GM21526 (cell line): ENCODE data around the gene TMTC1.
"Not testable (repeated sequence)": the region's sequence is repeated elsewhere in the genome, so short reads cannot be mapped to it uniquely, and the experiment has no call there.

ENCODE experiments used
- ATAC-seq: cut with Tn5 transposase; IDR thresholded peaks from one replicate; pipeline ENCODE4 v1.9.1; 2021; ENCODE audit warnings: moderate library complexity; ENCODE audit not compliant: unreplicated experiment, low FRiP score

The TMTC1 gene

DNA sequence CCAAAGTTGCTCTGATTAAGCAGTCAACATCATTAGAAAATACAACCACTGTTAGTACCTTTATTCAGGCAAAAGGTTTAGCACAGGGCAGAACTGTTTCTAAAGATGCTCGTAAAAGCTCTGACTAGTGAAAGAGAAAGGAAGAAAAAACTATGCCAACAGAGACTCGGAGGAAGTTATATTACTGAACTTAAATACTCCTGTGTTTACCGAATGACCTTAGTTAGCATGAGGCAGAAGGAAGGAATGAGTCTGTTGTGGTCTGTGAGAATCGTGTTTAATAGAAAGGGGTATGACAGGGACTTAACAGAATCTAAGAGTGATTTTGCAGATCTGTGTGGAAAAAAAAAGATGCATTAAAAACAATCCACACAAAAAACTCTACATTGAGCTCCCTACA lies 202.1 kb downstream of the TMTC1 start:
- ATAC-seq: no peak

DNA sequence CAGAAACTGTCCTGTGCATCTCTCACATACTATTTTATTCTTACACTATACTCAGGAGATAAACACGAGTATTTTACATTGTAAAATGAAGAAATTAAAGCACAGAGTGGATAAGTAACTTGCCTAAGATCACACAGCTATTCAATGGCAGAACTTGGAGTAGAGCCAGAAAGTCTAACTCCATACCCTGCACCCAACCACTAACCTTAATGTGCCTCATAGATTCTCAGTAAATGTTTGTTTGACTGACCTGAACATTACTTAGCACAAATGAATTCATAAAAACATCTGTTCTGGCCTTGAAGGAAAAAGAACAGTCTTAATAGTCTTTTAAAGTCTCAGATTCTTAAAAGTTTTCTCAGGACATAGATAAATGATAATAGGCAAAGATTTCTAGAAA lies 202.8 kb downstream of the TMTC1 start:
- no peak for ATAC-seq

DNA sequence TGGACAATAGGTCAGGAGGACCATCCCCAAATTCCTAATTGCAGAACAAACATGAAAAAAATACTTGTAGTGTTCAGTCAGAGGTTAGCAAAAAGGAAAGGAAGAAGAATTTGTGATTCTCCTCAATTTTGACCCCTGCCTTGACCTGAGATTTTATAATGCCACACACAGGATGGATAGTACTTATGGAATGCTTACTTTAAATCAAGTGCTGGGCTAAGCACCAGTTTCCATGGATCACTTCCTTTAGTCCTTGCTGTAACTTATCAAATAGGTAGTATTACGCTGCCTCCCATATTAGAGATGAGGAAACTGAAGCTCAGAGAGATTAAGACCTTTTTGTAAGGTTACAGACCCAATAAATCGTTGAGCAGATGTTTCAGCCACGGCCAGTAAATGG lies 205.0 kb downstream of the TMTC1 start:
- ATAC-seq: no peak

DNA sequence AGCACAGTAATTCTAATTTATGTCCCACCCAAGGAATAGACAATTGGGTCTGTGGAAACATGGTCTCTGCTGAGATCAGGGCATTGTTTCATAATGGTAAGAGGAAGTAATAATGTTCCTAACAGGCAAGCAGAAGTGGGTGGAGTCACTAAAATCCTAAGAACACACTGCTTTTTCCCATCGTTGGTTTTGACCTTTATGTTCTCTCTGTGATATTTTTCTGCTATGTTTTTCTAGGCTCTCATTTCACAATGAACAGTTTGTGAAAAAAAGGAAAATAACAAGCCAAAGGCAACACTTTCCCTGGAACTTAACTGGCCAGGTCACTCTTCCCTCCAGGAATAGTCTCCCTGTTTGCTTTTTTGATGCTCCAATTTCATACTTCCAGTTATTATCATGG lies 205.7 kb downstream of the TMTC1 start:
- ATAC-seq: no peak

DNA sequence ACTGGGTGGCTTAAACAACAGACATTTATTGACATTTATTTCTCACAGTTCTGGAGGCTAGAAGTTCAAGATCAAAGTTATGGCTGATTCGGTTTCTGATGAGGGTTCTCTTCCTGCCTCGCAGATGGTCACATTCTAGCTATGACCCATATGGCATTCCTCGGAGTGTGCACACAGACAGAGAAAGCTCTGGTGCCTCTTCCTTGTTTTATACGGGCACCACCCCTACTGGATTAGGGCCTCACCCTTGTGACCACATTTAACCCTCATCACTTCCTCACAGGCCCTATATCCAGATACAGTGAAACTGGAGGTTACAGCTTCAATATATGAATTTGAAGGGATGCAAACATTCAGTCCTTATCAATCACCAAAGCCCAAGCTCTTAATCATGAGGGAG lies 209.2 kb downstream of the TMTC1 start:
- ATAC-seq: no peak

DNA sequence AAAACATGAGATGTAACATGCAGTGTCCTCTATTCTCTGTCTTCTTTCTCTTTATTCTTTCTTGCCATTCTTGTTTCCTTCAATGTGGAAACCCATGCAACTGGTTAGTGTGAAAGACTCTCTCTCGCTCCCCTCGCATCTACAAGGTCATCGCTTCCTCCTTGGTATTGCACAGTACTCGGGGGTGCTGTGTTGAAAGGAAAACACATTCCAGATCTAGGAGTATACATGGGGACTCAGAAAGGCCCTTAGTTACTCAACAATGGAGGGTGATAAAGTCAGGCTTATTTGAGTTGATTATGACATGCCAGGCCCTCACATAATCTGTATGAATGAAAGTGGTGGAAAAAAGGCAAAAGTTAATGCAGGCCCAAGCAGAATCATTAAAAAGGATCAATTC lies 210.8 kb downstream of the TMTC1 start:
- no peak for ATAC-seq

DNA sequence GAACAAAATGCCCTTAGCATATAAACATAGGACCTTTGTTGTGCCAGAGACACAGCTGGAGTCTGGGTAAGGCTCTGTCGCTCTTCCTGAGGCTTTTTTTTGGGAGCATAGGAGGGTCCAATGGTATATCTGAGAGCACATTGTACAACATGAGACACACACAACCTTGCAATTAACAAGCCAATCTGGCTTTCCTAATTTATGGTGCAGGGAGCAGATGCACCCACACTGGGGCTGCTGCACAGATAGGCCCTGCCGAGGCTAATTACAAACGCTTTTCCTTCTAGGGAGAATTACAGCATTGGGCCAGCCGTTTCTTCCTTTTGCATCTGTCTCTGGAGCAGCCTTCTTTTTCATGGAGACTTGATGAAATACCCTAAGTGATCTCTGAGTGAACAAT lies 211.3 kb downstream of the TMTC1 start:
- ATAC-seq: no peak

DNA sequence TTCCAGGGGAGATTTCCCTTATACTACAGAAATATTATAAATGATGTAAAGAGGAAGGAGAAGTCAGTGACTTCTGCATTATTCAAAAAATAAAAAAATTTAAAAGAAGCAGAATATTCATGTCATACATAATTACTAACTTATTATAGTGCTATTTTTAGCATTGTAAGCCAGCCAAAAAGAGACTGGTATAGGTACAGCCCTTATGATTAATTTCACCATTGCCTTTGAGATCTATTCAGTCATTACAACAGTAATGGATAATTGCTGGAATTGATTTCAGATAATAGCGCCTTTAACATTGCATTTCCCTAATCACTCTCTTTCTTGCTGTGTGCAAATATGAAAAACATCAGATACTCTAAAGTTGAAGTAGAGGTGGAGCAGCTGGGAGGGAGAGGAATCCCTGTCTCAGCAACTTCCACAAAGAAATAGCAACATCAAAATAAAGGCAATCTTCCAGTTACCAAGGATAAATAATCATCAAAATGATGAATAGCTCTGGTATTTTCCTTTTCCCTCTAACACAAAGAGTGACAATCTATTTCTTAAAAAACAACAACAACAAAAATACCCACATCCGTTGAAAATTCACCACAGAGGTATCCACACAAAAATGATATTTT lies 214.5 kb downstream of the TMTC1 start:
- no peak for ATAC-seq

DNA sequence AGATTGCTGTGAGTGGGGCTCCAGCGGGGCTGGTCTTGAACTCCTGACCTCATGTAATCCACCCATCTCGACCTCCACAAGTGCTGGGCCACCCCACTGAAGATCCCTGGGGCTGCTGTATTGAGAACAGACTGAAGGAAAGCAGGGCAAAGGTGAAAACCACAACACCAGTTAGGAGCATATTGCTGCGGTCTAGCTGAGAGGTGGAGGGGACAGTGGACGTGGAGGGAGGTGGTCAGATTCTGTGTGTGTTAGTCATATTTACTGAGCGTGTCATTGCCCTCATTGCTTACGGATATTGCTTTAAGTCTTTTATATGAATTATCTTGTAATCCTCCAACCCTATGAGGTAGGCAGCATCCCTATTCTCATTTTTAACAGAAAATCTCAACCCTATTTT lies 217.3 kb downstream of the TMTC1 start:
- ATAC-seq: no peak

DNA sequence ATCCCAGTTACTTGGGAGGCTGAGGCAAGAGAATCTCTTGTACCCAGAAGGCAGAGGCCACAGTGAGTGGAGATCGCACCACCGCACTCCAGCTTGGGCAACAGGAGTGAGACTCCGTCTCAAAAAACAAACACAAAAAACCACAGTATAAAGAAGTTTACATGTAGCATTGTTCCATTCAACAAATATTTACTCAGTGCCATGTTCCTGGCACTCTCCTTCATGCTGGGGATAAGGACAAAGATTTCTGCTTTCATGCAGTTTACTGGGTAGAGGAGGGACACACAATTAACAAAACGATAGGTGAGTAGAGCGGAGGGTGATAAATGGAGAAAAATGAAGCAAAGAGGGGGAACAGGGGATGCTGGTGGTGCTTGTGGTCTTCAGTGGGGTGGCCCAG lies 218.0 kb downstream of the TMTC1 start:
- no peak for ATAC-seq

DNA sequence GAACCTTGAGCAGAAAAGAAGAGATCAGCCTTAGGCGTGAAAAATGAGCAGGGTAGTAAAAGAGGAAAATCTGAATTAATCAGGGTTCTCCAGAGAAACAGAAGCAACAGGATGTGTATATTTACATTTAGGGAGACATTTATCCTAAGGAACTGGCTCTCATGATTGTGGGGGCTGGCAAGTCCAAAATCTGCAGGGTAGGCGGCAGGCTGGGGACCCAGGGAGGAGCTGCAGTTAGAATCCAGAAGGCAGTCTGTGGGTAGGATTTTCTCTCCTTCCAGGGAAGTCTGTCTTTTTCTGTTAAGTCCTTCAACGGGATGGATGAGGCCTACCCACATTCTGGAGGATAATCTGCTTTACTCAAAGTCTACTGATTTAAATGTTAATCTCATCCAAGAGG lies 218.8 kb downstream of the TMTC1 start:
- no peak for ATAC-seq

DNA sequence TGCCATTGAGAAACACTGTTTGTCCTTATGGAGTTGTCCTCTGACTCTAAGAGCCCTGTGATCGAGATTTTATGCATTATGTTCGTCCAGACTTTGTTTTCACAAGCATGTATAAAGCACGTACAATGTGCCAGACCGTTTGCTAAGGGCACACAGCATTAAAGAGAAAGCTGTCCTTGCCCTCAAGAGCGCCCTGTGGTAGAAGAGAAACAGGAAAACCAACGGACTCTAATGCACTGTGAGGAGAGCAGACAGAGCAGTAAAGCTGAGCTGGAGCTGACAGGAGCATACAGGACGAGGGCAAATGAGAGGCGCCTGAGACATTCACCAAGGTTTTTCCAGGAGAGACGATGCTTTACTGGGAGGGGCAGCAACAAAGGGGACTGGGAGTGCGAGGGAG lies 220.1 kb downstream of the TMTC1 start:
- ATAC-seq: no peak

DNA sequence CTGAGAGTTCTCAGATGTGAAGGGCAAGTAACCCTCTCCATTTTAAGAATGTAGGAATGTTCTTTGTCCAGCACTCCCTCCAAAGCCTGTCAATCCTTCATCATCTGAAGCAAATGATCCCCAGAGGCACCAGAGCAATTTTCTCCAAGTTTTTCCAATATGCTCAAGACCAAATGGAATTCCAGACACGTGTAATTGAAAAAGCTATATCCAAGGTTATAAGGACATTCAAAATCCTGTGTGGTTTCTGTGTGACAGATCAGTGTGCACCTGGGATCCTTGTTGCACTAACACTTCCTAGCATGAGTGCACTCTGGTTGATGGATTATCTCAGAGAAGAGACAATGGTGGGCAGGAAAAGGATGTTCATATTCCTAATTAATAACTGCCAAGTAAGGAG lies 220.7 kb downstream of the TMTC1 start:
- no peak for ATAC-seq

DNA sequence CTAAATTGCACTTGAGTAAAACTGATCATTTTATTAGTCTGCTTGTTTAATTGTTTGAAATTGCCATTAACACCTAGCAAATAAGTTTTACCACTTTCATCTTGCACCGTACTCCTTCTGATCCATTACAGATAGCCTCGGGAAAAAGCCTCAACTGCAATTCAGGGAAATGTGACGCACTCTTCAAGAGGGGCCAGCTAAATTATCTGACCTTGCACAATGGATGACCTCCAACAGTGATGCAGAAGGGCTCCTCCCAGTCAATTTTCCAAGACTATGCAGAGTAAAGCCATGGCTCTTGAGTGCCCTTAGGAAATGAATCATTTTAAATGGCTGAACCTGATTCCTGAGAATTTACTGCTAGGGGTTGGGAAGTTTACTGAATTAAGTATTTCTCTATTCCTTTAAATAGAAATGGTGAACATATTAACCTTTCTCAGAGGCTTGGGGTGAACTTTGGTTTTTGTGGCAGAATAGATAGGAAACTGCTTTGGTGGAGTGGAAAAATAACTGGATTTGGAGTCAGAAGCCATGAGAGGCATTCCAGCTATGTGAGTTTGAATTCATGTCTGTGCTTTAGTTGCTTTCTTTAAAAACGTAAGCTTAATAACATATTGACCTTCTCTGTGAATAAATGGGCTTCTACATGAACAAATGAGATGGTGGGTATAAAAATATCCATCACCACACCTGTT lies 221.5 kb downstream of the TMTC1 start:
- no peak for ATAC-seq

DNA sequence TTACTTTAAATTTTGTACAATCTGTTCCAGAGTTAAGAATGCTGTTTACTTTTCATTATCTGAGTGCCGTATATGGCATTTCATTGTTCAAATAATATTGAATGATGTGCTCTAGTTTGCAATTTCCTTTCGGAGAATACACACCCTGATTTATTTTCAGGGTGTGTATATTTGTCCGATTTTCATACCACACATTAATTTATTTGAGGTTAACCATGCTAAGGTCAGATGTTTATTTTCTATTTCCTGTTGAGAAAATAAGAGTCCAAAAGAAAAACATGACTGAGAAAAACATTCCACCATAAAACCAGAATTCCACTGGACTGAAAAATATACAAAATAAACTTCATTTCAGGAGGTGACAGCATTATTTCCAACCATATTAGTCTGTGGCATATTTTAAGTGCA lies 222.1 kb downstream of the TMTC1 start:
- ATAC-seq: no peak

DNA sequence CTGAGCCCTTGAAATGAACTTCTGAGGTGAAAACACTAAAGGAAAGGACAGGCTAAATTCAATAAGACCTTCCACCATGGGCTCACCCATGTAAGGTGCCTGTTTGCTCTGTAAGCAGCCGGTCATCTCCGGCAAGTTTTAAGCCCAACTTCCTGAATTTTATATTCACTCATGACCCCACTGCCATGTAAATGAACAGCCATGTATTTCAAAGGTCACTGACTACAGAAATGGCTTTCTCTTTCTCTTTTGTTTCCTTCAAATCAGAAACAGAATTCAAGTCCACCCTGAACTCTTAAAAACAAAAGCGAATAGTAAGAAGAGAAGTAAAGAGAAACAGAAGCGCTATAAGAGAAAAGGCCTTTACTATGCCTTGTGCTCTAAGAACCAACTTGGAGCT lies 224.5 kb downstream of the TMTC1 start:
- ATAC-seq: no peak

DNA sequence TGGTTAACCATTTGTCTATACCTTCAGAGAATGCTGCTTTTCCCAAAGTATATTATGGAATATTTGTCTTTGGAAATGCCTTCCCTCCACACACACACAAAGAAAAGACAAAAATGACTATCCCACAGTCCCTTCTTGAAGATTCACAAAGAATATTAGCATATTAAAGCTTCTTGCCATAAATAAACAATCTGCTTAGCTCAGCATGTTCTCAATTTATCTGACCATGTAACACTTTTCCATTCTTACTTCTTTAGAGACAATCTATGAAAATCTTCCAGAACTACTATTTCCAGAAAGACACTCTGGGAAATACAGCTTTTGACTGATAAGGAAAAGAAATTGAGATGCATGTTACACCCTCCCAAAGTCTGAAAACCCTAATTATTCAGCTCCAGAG lies 227.4 kb downstream of the TMTC1 start:
- ATAC-seq: no peak

DNA sequence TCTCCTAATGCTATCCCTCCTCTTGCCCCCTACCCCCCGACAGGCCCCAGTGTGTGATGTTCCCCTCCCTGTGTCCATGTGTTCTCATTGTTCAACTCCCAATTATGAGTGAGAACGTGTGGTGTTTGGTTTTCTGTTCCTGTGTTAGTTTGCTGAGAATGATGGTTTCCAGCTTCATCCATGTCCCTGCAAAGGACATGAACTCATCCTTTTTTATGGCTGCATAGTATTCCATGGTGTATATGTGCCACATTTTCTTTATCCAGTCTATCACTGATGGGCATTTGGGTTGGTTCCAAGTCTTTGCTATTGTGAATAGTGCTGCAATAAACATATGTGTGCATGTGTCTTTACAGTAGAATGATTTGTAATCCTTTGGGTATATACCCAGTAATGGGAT lies 228.3 kb downstream of the TMTC1 start:
- ATAC-seq: not testable (repeated sequence)

DNA sequence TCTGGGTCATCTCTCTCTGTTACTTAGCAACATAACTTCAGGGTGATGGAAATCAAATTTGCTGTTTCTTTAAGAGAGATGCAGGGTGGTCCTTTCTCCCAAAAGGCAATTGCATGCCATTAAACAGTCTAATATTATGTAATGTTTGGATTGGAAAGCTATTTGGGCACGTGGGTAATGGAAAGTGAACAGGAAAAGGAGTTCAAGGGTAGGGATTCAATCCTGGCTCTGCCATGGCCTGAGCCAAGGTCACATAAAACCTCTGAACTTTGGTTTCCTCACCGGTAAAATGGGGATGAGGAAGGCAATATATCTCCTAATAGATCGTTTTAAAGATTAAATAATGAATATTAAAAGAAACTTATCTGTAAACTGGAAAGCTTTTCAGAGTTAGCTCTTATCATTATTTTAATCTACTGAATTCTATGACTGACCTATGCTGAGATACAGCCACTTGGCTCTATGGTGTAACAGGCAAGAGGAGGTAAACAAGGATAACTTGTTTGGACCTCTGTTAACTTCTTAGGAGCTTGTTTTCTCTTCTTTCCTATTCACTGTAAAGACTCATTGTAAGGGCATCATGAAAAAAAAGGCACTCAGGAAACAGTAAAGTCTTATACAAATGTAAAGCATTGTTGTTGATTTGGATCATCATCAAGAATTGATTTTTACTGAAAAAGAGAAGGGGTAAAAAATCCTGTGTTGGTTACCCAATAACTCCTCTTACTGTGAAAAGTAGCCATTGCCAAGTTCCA lies 230.6 kb downstream of the TMTC1 start:
- ATAC-seq: no peak

DNA sequence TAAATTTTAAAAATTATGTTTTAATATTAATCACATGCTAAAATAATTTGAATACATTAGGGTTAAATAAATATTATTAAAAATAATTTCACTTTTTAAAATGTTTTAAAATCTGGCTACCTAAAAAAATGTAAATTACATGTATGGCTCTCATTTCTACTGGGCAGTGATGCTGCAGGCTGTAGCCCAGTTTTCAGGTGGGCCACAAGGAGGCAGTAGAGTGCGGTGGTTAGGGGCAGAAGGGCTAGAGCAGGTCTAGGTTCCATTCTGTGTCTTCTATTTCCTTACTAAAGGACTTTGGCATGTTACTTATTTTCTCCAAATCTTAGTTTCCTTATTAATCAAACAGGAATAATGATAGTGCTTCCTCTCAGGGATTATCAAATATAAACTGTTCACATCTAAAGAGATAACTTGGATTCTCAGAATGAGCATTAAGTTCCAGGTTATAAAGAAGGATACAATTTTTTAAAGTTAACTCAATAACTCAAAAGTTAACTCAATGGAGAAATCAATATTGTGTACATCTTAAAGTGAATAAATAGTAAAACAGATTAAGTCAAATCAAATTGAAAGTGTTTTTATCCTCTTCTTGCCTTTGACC lies 231.3 kb downstream of the TMTC1 start:
- ATAC-seq: peak; percentile 88

DNA sequence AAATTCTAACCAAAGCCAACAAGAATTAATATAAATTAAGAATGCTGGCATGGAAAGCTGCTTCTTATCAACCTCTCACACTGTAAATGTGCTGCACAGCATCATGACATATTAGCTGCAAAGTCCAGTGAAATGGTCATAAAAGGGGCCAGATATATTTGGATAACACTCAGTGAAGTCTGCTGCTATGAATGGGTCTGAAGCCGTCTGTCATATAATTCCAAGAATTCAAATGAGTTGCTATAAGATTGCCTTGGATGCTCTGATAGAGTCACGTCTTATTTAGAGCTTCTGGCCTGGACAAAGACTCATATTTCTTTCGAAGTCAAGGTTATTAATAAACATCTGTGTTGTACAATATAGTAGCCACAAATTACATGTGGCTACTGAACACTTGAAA lies 231.9 kb downstream of the TMTC1 start:
- no peak for ATAC-seq

DNA sequence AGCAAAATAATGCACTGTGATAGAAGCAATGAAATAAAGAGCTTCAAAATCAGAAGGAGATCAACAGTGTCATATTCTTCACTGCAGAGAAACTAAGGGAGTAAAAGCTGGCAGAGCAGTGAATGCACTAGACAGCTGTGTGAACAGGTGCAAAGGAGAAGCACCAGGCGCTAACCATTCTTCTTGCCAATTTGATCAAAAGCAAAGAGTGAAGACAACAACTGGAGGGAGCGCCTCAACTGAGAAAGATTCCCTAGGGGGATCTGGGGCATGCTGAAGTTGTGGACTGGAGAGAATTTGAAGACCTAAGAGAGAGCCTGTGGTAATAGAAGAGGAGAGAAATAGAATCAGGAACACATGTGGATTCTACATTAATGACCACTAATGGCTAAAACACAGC lies 235.9 kb downstream of the TMTC1 start:
- ATAC-seq: no peak
